HepG2 (cell line): ENCODE measurements around the gene ACP5. TPM values are rescaled to one million over a fixed set of nuclear protein-coding genes. Genes with fewer than 3 reads are reported as not detected.

ENCODE experiments used
- ATF5 ChIP-seq: sonication (generic); formaldehyde crosslinking; IDR thresholded peaks from 2 replicates; pipeline ENCODE4 v1.4.0; 2020; ENCODE audit warnings: mild to moderate bottlenecking, low read depth, missing genetic modification reagents
- CENPBD1 ChIP-seq: sonication (generic); formaldehyde crosslinking; IDR thresholded peaks from 2 replicates; pipeline ENCODE4 v1.8.0; 2022; ENCODE audit warnings: missing genetic modification reagents, low read depth, mild to moderate bottlenecking, borderline replicate concordance
- EED ChIP-seq: sonication (generic); formaldehyde crosslinking; IDR thresholded peaks from 2 replicates; pipeline ENCODE4 v1.5.0; 2020; ENCODE audit warnings: mild to moderate bottlenecking, missing genetic modification reagents
- ELF1 ChIP-seq: sonication (generic); formaldehyde crosslinking; IDR thresholded peaks from 2 replicates; pipeline ENCODE4 v1.4.0; 2020; ENCODE audit warnings: missing genetic modification reagents
- HDAC2 ChIP-seq: sonication (generic); formaldehyde crosslinking; IDR thresholded peaks from 2 replicates; pipeline ENCODE4 v1.4.0; 2020; ENCODE audit warnings: missing genetic modification reagents
- HOXA7 ChIP-seq: sonication (generic); formaldehyde crosslinking; IDR thresholded peaks from 2 replicates; pipeline ENCODE4 v1.8.1; 2022; ENCODE audit warnings: mild to moderate bottlenecking, missing genetic modification reagents, moderate library complexity
- IRF9 ChIP-seq: sonication (generic); formaldehyde crosslinking; IDR thresholded peaks from 2 replicates; pipeline ENCODE4 v1.8.0; 2022; ENCODE audit warnings: missing genetic modification reagents, mild to moderate bottlenecking, borderline replicate concordance
- KLF11 ChIP-seq: IDR thresholded peaks from 2 replicates; pipeline ENCODE4 v1.6.1; 2016; ENCODE audit warnings: missing compliant biosample characterization
- MBNL3 ChIP-seq: fragments of 250-450 bp; sonication (Bioruptor Pico); conservative IDR thresholded peaks from 2 replicates; pipeline ENCODE4 v1.8.0; 2022; ENCODE audit warnings: mild to moderate bottlenecking, inconsistent platforms
- NFE2L2 ChIP-seq: fragments of 150-350 bp; IDR thresholded peaks from 2 replicates; pipeline ENCODE4 v1.6.1; 2014; ENCODE audit warnings: low read length
- NRL ChIP-seq: sonication (generic); formaldehyde crosslinking; IDR thresholded peaks from 2 replicates; pipeline ENCODE4 v1.5.0; 2020; ENCODE audit warnings: missing genetic modification reagents, mild to moderate bottlenecking, moderate library complexity, borderline replicate concordance
- TEF ChIP-seq: sonication (generic); formaldehyde crosslinking; IDR thresholded peaks from 2 replicates; pipeline ENCODE4 v1.5.0; 2020; ENCODE audit warnings: missing genetic modification reagents
- THYN1 ChIP-seq: sonication (generic); formaldehyde crosslinking; IDR thresholded peaks from 2 replicates; pipeline ENCODE4 v1.8.1; 2023; ENCODE audit warnings: low read depth, mild to moderate bottlenecking, moderate library complexity, missing genetic modification reagents, borderline replicate concordance
- TMF1 ChIP-seq: sonication (generic); formaldehyde crosslinking; IDR thresholded peaks from 2 replicates; pipeline ENCODE4 v1.8.1; 2022; ENCODE audit warnings: low read depth, missing genetic modification reagents
- TOPORS ChIP-seq: sonication (generic); formaldehyde crosslinking; IDR thresholded peaks from 2 replicates; pipeline ENCODE4 v1.8.0; 2023; ENCODE audit warnings: mild to moderate bottlenecking, missing genetic modification reagents
- U2AF2 ChIP-seq: fragments of 200-400 bp; formaldehyde crosslinking; IDR thresholded peaks from 2 replicates; pipeline ENCODE4 v1.6.1; 2017; ENCODE audit warnings: low read depth, mild to moderate bottlenecking, low read length
- ZBTB21 ChIP-seq: sonication (generic); formaldehyde crosslinking; IDR thresholded peaks from 2 replicates; pipeline ENCODE4 v1.4.0; 2020; ENCODE audit warnings: missing genetic modification reagents
- ZBTB49 ChIP-seq: sonication (generic); formaldehyde crosslinking; IDR thresholded peaks from 2 replicates; pipeline ENCODE4 v1.4.0; 2020; ENCODE audit warnings: missing genetic modification reagents, borderline replicate concordance
- ZNF275 ChIP-seq: sonication (generic); formaldehyde crosslinking; IDR thresholded peaks from 2 replicates; pipeline ENCODE4 v1.8.0; 2022; ENCODE audit warnings: missing genetic modification reagents, mild to moderate bottlenecking, inconsistent platforms, borderline replicate concordance
- ZNF784 ChIP-seq: sonication (generic); formaldehyde crosslinking; IDR thresholded peaks from 2 replicates; pipeline ENCODE4 v1.5.1; 2020; ENCODE audit warnings: missing genetic modification reagents, mild to moderate bottlenecking, borderline replicate concordance
- ZNF788 ChIP-seq: sonication (generic); formaldehyde crosslinking; IDR thresholded peaks from 2 replicates; pipeline ENCODE4 v1.5.0; 2020; ENCODE audit warnings: mild to moderate bottlenecking, missing genetic modification reagents, borderline replicate concordance
- polyA plus RNA-seq, 8 experiments: library from polyadenylated mRNA; depleted of rRNA in 3 of 8; stranded (reverse) in 7 of 8; unstranded in 1 of 8; fragments of >200 nt; fragmentation: Illumina TruSeq in 4 of 8; extraction: Trizol in 4 of 8; gene quantifications; 2 replicates each; pipeline versions ENCODE4 v1.2.1 to v1.2.3, GENCODE V29; 2011 to 2016; ENCODE audit warnings: low read depth in 4 of 8, missing spikeins in 1 of 8, mixed read lengths in 1 of 8; ENCODE audit not compliant: insufficient read depth in 1 of 8
- total RNA-seq, 5 experiments: library from RNA; depleted of rRNA; stranded (reverse); fragments of >200 nt; fragmentation: Illumina TruSeq; extraction: Trizol; gene quantifications; 2 replicates each; pipeline ENCODE4 v1.2.3, GENCODE V29; 2016; ENCODE audit warnings: low read depth in 1 of 5

Gene ACP5
- total and polyA plus RNA-seq, 2 of the 13 experiments (the other 11 are each of a cell fraction or from before 2014, with no cell fraction given): 1.3 to 6.7 TPM

GRCh38 chr19:11597202-11598102 is 20.0 kb upstream of the ACP5 start, which contains the start of gene ZNF627 (continued):
- TF ChIP-seq ZNF275 (CRISPR knock-in tag) (no peak), IRF9 (CRISPR knock-in tag) (peak; percentile 93), MBNL3 (no peak), TOPORS (CRISPR knock-in tag) (peak; percentile 62; the same call in 1 of the 2 replicates), ZBTB21 (CRISPR knock-in tag) (no peak), NFE2L2 (no peak), NRL (CRISPR knock-in tag) (peak; percentile 73; the same call in 1 of the 2 replicates), HDAC2 (CRISPR knock-in tag) (0 out of 2 replicates have a peak, but pooled peaks have one; percentile 38), ATF5 (no peak), EED (CRISPR knock-in tag) (peak; percentile 77; the same call in 1 of the 2 replicates), ZBTB49 (CRISPR knock-in tag) (no peak; the same call in 1 of the 2 replicates), ELF1 (peak; percentile 49), THYN1 (CRISPR knock-in tag) (no peak), HOXA7 (CRISPR knock-in tag) (no peak), TEF (no peak), U2AF2 (no peak), TMF1 (CRISPR knock-in tag) (peak; percentile 36; the same call in 1 of the 2 replicates), ZNF784 (CRISPR knock-in tag) (peak; percentile 74; the same call in 1 of the 2 replicates), KLF11 (CRISPR knock-in tag) (no peak), ZNF788 (CRISPR knock-in tag) (peak; percentile 87), CENPBD1 (CRISPR knock-in tag) (no peak)
